Fibroblast of the conjunctiva (primary cell): ENCODE measurements around the gene FAM221B.

Experiments
- DNase-seq: peaks from one replicate; pipeline ENCODE4 v3.0.0-alpha.2; 2010; ENCODE audit warnings: low read depth

The FAM221B gene

GRCh38 chr9:35790385-35791296 is 37.9 kb downstream of the FAM221B start:
- DNase-seq, result peak; percentile 86

GRCh38 chr9:35790025-35790384 is 38.5 kb downstream of the FAM221B start:
- DNase-seq, result no peak

GRCh38 chr9:35789541-35789940 is 39.0 kb downstream of the FAM221B start:
- no peak for DNase-seq

GRCh38 chr9:35783418-35783817 is 45.1 kb downstream of the FAM221B start:
- no peak for DNase-seq

GRCh38 chr9:35781066-35781465 is 47.5 kb downstream of the FAM221B start:
- no peak for DNase-seq

- no peak for DNase-seq
Observed at GRCh38 chr9:35778496-35778895, 50.0 kb downstream of the FAM221B start.

GRCh38 chr9:35776018-35776417 is 52.5 kb downstream of the FAM221B start:
- DNase-seq, result no peak

GRCh38 chr9:35774907-35775635 is 53.5 kb downstream of the FAM221B start:
- DNase-seq, result no peak

- no peak for DNase-seq
Observed at GRCh38 chr9:35771943-35772342, 56.6 kb downstream of the FAM221B start.

- DNase-seq, result no peak
Observed at GRCh38 chr9:35771534-35771933, 57.0 kb downstream of the FAM221B start.

- no peak for DNase-seq
Observed at GRCh38 chr9:35771075-35771433, 57.5 kb downstream of the FAM221B start.

- DNase-seq, result no peak
Observed at GRCh38 chr9:35769763-35770162, 58.8 kb downstream of the FAM221B start.

GRCh38 chr9:35767458-35767857 is 61.1 kb downstream of the FAM221B start:
- no peak for DNase-seq

GRCh38 chr9:35766997-35767396 is 61.5 kb downstream of the FAM221B start:
- no peak for DNase-seq
